ENCODE measurements around the gene CCR9. TPM values are rescaled to one million over a fixed set of nuclear protein-coding genes. Genes with fewer than 3 reads are reported as not detected.

CCR9 gene
- total RNA-seq, 1 experiment from 2014 or later: not detected

DNA sequence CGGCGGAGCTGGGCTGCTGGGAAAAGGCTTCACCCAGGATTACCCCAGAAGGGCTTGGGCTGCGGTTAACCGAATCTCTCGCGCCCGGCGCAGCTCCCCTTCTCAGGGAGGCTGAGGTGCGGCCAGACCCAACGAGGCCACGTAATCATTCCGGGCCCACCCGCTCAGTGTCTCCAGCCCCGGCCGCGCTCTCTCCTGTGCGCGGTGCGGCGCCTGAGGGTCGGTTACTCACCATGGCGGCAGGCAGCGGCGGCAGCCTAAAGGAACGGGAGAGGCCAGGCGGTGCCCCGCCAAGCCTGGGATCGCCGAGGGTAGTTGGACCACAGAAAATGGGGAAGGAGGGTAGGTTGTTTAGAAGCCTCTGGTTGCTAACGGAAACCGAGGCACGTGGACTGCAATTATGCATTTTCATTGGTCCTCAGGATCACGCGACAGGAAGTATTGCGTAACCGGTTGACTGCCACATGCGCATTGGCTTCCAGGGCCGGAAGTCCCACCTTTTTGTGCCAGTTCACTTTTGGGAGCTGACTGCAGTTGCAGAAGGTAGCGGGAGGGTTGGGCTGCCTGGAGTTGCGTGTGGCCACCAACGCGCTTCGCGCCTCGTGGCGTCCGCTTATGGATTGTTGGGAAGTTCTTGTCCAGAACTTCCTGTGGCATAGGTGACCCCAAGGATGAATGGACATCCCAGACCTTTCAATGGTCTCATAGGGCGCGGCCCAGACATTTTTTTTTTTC lies 44.4 kb upstream of the CCR9 start, which contains the start of gene LZTFL1 (continued):
- no peak for TF ChIP-seq ZNF274 (IDR thresholded peaks at IDR 0.05; ENCODE audit: low read depth, low read length)
- no peak for TF ChIP-seq TCF7L2 (IDR thresholded peaks at IDR 0.05; ENCODE audit: borderline replicate concordance, extremely low read depth, insufficient read depth, insufficient read length)
- no peak for TF ChIP-seq EGR1 (IDR thresholded peaks at IDR 0.05; ENCODE audit: low read depth)
- no peak for TF ChIP-seq EZH2 (IDR thresholded peaks at IDR 0.05)
- no peak for TF ChIP-seq RAD21 (IDR thresholded peaks at IDR 0.05; ENCODE audit: low read depth)
- TF ChIP-seq, protein P1, sequence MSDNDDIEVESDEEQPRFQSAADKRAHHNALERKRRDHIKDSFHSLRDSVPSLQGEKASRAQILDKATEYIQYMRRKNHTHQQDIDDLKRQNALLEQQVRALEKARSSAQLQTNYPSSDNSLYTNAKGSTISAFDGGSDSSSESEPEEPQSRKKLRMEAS (IDR thresholded peaks at IDR 0.05): peak; percentile 98
- TF ChIP-seq SRF (IDR thresholded peaks at IDR 0.05; ENCODE audit: low read depth): no peak
- peak; percentile 92 for TF ChIP-seq SP1 (IDR thresholded peaks at IDR 0.05; ENCODE audit: low read depth)
- TF ChIP-seq CEBPB (IDR thresholded peaks at IDR 0.05; ENCODE audit: low read depth): peak; percentile 100
- TF ChIP-seq CBX3 (IDR thresholded peaks at IDR 0.05; ENCODE audit: low read depth): peak; percentile 91

DNA sequence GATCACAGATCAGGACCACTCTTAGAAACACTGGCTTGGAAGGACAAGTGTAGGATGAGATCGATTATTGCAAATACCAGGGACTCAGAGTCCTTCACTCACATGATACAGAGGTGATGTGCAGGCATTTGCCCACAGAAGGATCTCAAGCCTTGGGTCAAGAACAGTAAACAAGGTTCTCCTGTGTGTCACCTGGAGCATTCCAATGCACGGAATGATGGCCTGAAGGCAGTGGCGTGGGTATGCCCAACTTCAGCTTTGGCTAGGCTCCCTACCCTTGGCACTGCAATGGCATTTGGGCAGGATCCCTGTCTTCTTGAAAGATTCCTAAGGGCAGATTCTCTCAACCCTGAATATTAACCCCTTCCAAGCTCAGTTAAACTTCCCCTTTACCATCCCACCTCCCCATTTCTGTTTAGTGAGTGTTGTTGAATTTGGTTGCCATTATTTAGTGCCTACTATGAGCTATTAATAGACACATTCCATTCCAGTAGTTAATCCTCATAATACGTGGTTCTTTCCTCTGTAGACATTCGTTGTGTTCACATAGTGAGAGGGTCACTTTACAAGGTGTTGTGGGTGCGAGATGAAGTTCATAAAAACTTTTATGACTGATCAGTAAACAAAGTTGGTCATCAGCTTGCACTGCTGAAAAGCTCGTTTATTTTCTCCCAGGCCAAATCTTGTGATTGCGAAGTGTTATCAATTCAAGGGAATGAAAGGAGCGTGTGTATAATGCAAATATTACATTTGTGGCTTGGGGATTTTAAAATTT lies 43.3 kb upstream of the CCR9 start:
- RAD21 ChIA-PET (ENCODE audit: low non-redundant PET in 1 of 2, low total read pairs in 2 of 2, uncharacterized antibody in 2 of 2, unreplicated experiment in 2 of 2): no interaction called here
- Histone ChIP-seq H3K79me2 (ENCODE audit: insufficient read depth, low read length) (no peaks in the 10 kb centered on the region), H3K4me3 (replicated peaks in 1 of 2; ENCODE audit: low read depth in 1 of 2, low read length in 2 of 2) (no peak overlapping the region), H3K27ac (ENCODE audit: low read depth, low read length) (no peak overlapping the region), H3K9ac (ENCODE audit: low read length) (no peak overlapping the region), H3K27me3 (ENCODE audit: insufficient read depth, low read length) (peaks cover 9% of the 10 kb centered on the region; the same call in 1 of the 2 replicates), H3K36me3 (ENCODE audit: control insufficient read depth in 1 of 2, insufficient read depth in 2 of 2, low read length in 2 of 2) (no peaks in the 10 kb centered on the region), H3K4me1 (ENCODE audit: control insufficient read depth in 1 of 2, insufficient read depth in 2 of 2, low read length in 2 of 2) (peaks cover 3 to 14% of the 10 kb centered on the region in 2 experiments; a peak in 3 of 4 replicates), H3K9me2 (ENCODE audit: insufficient read depth) (no peaks in the 10 kb centered on the region), H4K20me1 (ENCODE audit: insufficient read depth) (no peaks in the 10 kb centered on the region), H3K9me3 (ENCODE audit: control insufficient read depth in 1 of 2, insufficient read depth in 1 of 2, low read depth in 1 of 2, low read length in 2 of 2) (no peaks in the 10 kb centered on the region), H3K4me2 (ENCODE audit: low read length) (peak overlapping the region; percentile 85), H2AFZ (ENCODE audit: low read depth, low read length, poor library complexity, severe bottlenecking) (no peak overlapping the region)
- intact Hi-C loops (cut with micrococcal nuclease): no loop called here
- CTCF ChIA-PET: interaction anchor here (0.8 to 1.3 kb wide), 2 partner anchors 10 to 535 kb away, joined by 3 to 4 read pairs; no protein-coding TSS in a partner anchor
- ATAC-seq (no peak), DNase-seq (ENCODE audit: low read depth, low spot score) (no peak)
- POLR2A ChIA-PET: interaction anchor here (0.9 kb wide), 1 partner anchor 27 kb away, joined by 3 read pairs; no protein-coding TSS in a partner anchor
- no TSS peak for BruUV-seq (replicated peaks)
- no peak for TF ChIP-seq ZNF274 (IDR thresholded peaks at IDR 0.05; ENCODE audit: low read depth, low read length)
- no peak for TF ChIP-seq YY1 (IDR thresholded peaks at IDR 0.05; ENCODE audit: extremely low read depth, insufficient replicate concordance, low read depth, low read length)
- TF ChIP-seq, protein P2, sequence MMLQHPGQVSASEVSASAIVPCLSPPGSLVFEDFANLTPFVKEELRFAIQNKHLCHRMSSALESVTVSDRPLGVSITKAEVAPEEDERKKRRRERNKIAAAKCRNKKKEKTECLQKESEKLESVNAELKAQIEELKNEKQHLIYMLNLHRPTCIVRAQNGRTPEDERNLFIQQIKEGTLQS (IDR thresholded peaks at IDR 0.05): no peak
- TF ChIP-seq SP1 (IDR thresholded peaks at IDR 0.05; ENCODE audit: low read depth): no peak
- TF ChIP-seq TCF7L2 (IDR thresholded peaks at IDR 0.05; ENCODE audit: borderline replicate concordance, extremely low read depth, insufficient read depth, insufficient read length): no peak
- TF ChIP-seq CEBPB (IDR thresholded peaks at IDR 0.05; ENCODE audit: low read depth): no peak
- TF ChIP-seq, protein P1 (IDR thresholded peaks at IDR 0.05): no peak
- TF ChIP-seq POLR2AphosphoS5 (IDR thresholded peaks at IDR 0.05; ENCODE audit: low read depth, low read length): no peak
- TF ChIP-seq, protein P3, sequence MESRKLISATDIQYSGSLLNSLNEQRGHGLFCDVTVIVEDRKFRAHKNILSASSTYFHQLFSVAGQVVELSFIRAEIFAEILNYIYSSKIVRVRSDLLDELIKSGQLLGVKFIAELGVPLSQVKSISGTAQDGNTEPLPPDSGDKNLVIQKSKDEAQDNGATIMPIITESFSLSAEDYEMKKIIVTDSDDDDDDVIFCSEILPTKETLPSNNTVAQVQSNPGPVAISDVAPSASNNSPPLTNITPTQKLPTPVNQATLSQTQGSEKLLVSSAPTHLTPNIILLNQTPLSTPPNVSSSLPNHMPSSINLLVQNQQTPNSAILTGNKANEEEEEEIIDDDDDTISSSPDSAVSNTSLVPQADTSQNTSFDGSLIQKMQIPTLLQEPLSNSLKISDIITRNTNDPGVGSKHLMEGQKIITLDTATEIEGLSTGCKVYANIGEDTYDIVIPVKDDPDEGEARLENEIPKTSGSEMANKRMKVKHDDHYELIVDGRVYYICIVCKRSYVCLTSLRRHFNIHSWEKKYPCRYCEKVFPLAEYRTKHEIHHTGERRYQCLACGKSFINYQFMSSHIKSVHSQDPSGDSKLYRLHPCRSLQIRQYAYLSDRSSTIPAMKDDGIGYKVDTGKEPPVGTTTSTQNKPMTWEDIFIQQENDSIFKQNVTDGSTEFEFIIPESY (IDR thresholded peaks at IDR 0.05; ENCODE audit: extremely low read depth, insufficient replicate concordance, low read length): no peak
- no peak for TF ChIP-seq FOSL1 (IDR thresholded peaks at IDR 0.05; ENCODE audit: low read depth)
- TF ChIP-seq, protein P4, sequence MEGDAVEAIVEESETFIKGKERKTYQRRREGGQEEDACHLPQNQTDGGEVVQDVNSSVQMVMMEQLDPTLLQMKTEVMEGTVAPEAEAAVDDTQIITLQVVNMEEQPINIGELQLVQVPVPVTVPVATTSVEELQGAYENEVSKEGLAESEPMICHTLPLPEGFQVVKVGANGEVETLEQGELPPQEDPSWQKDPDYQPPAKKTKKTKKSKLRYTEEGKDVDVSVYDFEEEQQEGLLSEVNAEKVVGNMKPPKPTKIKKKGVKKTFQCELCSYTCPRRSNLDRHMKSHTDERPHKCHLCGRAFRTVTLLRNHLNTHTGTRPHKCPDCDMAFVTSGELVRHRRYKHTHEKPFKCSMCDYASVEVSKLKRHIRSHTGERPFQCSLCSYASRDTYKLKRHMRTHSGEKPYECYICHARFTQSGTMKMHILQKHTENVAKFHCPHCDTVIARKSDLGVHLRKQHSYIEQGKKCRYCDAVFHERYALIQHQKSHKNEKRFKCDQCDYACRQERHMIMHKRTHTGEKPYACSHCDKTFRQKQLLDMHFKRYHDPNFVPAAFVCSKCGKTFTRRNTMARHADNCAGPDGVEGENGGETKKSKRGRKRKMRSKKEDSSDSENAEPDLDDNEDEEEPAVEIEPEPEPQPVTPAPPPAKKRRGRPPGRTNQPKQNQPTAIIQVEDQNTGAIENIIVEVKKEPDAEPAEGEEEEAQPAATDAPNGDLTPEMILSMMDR (IDR thresholded peaks at IDR 0.05 in 2 of 3, conservative IDR thresholded peaks at IDR 0.05 in 1 of 3; ENCODE audit: borderline replicate concordance in 1 of 3, insufficient read depth in 1 of 3, low read depth in 2 of 3, low read length in 2 of 3): no peak

Measured in HCT116 (cell line).